ENCODE data around the gene GTF2F2.
A peak's percentile ranks its signal among the peaks of the same experiment; 100 is the strongest.

GTF2F2 gene

DNA sequence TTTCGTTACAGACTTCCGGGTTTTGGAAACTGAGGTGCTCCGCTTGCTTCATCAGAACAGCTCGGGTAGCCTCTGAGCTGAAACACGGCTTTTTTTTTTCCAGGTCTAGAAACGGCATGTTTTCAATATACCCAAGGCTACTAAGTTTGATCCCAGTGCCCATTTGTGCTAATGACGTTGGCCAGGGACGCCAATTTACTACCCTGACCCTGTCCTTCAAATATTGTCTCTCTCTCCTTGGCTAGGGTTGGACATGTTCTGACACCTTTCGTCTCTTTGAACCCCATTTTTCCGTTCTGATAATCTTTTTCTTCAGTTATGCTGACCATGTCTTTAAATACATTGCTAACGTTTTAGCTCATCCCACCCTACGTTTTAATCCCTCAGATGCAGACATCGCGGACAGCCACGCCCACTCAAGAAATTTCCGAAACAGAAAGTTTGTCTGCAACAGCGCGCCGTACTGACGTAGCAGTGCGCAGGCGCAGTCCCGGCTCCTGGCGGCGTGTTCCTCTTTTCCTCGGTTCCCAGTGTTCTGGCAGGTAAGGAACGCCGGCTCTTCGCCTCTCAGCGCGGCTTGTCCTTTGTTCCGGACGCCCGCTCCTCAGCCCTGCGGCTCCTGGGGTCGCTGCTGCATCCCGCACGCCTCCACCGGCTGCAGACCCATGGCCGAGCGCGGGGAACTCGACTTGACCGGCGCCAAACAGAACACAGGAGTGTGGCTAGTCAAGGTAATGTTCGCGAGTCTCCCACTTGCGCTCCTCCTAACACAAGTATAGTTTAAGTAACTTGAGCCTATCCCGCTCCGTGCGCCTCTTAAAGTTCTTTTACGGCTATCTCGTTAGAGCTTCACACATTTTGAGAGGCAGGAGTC, at the start of gene GTF2F2:
Gene GTF2F2, plus strand, starts transcription at position 520 of the 874 bp plus-strand sequence. Its CDS starts 146 bp downstream, at position 666.
- peak; percentile 81 to 82 for DNase-seq (ENCODE audit: low read depth in 2 of 2)

- no peak for DNase-seq (ENCODE audit: low read depth in 2 of 2)
These were observed 46.5 kb upstream of the GTF2F2 start for GRCh38 chr13:45073809-45074208.

DNA sequence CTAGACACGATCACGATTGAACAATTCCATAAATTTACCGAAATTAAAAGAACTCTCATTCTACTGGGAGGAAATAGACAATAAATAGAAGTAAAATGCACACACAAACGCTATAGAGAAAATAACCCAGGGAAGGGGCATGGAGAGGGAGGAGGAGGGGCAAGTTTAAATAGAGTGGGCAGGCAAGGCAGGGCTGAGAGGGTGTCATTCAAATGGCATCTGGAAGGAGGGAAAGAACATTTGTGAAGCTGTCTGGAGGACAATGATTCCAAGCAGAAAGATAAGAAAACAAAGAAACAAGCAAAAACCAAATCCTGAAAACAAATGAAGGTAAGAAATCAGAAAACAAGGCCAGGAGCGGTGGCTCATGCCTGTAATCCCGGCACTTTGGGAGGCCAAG, 45.6 kb upstream of the GTF2F2 start:
- DNase-seq (ENCODE audit: low read depth in 2 of 2), result no peak

- DNase-seq (ENCODE audit: low read depth in 2 of 2), result no peak
These were observed 42.3 kb upstream of the GTF2F2 start for GRCh38 chr13:45078003-45078402.

GRCh38 chr13:45082964-45083363, 37.3 kb upstream of the GTF2F2 start:
- DNase-seq (ENCODE audit: low read depth in 2 of 2), result no peak

- no peak for DNase-seq (ENCODE audit: low read depth in 2 of 2)
These were observed 35.8 kb upstream of the GTF2F2 start for GRCh38 chr13:45084515-45084914.

- DNase-seq (ENCODE audit: low read depth in 2 of 2), result no peak
These were observed 33.8 kb upstream of the GTF2F2 start for GRCh38 chr13:45086484-45086883.

- no peak for DNase-seq (ENCODE audit: low read depth in 2 of 2)
These were observed 27.6 kb upstream of the GTF2F2 start for GRCh38 chr13:45092663-45093062.

DNA sequence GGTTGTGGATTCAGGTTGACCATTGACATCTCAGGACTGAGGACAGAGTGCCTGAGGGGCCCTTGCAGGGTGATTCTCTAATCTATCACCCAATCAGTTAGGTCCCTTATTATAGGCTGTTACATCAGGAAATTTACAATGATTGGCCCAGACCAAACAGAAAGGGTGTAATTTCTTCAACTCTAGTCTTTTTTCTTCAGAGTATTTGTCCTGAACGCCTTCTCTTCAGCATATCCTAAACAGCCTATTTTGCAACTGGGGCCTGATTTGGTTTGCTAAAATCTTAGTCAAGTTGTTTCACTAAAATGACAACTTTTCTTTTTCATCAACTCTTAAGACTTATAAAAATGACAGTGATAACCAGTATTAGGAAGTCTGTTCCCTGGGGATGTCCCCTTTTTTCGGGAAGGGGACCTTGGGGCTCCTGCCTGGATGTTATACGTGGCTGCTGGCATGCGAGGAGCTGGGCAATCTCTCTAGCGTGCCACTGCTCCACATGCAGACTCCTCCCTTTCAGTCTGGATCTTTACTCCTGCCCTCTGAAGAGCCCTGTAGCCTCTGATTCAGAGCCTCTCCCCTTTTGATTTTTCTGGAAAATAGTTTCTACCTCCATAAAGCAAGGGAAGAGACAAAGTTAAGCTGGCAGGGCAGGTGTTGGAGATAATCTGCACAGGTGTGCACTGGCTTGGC, 19.6 kb upstream of the GTF2F2 start:
- no peak for DNase-seq (ENCODE audit: low read depth in 2 of 2)

GRCh38 chr13:45101327-45102018, 18.8 kb upstream of the GTF2F2 start:
- DNase-seq (ENCODE audit: low read depth in 2 of 2), result no peak

GRCh38 chr13:45102136-45102507, 18.2 kb upstream of the GTF2F2 start:
- no peak for DNase-seq (ENCODE audit: low read depth in 2 of 2)

GRCh38 chr13:45103449-45103848, 16.9 kb upstream of the GTF2F2 start:
- DNase-seq (ENCODE audit: low read depth in 2 of 2), result no peak

- no peak for DNase-seq (ENCODE audit: low read depth in 2 of 2)
These were observed 16.0 kb upstream of the GTF2F2 start for GRCh38 chr13:45104261-45104660.

- DNase-seq (ENCODE audit: low read depth in 2 of 2), result no peak
These were observed 14.4 kb upstream of the GTF2F2 start for GRCh38 chr13:45105895-45106294.

- DNase-seq (ENCODE audit: low read depth in 2 of 2), result no peak
These were observed 12.8 kb upstream of the GTF2F2 start for GRCh38 chr13:45107539-45107938.

DNA sequence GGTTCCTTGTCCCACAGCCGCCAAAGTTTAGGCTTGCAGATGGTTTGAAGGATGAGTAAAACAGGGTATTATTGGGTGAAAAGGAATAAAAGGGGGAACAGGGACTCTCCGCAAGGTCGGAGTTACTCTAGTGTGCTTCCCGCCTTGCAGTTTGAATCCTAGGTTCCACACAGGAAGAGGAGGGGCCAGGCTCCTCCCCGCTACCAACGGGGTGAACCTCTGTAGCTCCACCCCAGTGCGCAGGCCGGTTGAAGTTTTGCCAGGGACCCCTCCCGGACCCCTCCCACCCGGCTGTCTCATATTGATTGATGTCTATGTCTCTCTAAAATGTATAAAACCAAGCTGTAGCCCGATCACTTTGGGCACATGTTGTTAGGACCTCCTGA, 11.6 kb upstream of the GTF2F2 start:
- no peak for DNase-seq (ENCODE audit: low read depth in 2 of 2)

DNA sequence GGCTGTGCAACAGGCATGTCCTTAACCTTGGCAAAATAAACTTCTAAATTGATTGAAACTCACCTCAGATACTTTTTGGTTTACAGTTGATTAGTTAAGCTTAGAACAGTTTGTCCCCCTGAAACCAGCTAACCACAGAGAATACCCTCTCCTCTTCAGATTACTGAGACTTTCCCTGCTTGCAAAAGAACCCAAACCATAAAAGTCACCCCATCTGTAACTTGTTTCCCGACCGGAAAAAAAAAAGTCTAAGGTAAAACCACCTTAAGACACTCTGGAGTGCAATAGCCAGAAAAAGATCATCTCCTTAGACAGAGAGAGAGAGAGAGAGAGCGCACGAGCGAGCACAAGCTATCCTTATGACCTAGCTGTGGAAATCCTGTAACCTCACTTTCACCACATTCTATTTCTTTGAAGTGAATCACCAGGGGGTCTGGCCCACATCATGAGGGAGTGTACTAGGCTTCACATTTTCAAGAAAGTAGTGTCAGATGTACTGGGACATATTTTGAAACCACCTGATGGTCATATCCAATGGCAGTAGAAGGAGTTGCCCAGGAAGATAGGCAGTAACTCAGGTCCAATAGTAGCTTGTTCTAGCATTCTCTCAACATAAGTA, 11.1 kb upstream of the GTF2F2 start:
- no peak for DNase-seq (ENCODE audit: low read depth in 2 of 2)

DNA sequence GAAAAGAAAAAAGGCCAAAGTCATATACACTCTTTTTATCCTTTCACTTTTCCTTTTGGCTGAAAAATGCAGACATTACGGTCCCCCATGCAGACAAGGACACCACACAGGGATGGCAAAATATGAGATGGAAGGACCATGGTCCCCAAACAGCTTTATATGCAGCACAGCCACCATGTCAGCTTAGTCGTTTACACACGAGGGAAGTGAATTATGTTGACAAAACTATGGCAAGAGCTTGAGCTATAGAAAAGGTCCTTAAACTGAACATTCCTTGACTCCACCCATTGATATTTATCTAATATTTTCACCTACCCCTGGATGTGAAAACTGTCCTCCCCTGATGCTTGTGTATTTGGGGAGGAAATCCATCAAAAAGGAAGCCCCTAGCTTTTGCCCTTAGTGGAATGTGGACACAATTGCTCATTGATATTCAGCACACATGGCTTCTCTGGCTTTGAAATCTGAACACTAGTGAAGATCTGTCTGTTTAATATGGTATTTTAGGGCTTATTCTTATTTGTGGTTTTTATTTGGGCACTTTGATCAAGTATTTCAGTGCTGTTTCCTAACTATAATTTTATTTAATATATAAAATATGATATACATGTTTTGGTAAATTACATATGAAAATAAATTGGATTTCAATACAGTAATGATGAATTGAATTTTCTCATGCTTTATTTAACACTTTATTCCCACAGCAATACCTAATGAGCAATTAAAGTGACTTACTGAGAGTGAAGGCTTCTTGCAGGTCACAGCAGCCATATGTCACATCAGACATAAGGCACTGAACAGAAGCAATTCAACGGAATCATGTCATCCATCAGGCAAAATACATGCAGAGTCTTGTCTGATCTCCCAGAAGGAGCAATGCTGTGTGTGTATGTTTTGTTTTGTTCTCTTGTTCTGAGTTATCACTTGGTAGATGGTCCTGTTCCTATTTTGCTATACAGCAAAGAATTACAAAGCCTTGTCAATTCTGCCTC, 6.8 kb upstream of the GTF2F2 start:
- DNase-seq (ENCODE audit: low read depth in 2 of 2), result no peak

GRCh38 chr13:45119469-45119990, 780 bp upstream of the GTF2F2 start:
- DNase-seq (ENCODE audit: low read depth in 2 of 2), result peak; percentile 20 to 43

- DNase-seq (ENCODE audit: low read depth in 2 of 2), result no peak
These were observed 889 bp downstream of the GTF2F2 start for GRCh38 chr13:45120967-45121831.
